K562 (cell line): ENCODE measurements around the gene ZNHIT1. TPM values are rescaled to one million over a fixed set of nuclear protein-coding genes. Genes with fewer than 3 reads are reported as not detected.

ENCODE experiments used
- ATAC-seq: fragments of 200-7000 bp; cut with Tn5 transposase; 3 replicates; pipeline ENCODE4 v1.9.1; 2020; ENCODE audit warnings: moderate library complexity
- BruUV-seq: library from RNA; stranded (reverse); fragments of 400-500 nt; replicated peaks from 2 replicates; lab custom pipeline; 2021; lab: Mats Ljungman, UMichigan
- CTCF ChIA-PET: fragments of 300-600 bp; formaldehyde crosslinking; extraction: SDS; loops from one replicate; lab custom pipeline; 2021; ENCODE audit warnings: low intra/inter-chr PET ratio; lab: Yijun Ruan, JAX
- POLR2A ChIA-PET: fragments of 300-600, 350-650 bp; sonication (Branson Sonifier 250); formaldehyde crosslinking; extraction: SDS; loops from one replicate; lab custom pipeline; 2021; ENCODE audit warnings: antibody characterized with exemption, inconsistent platforms; lab: Yijun Ruan, JAX
- DNase-seq, 4 experiments: peaks; one replicate each; pipeline versions ENCODE4 v3.0.0 to v3.0.0-alpha.2; 2011 to 2018; ENCODE audit warnings: low spot score in 3 of 4, mixed read lengths in 3 of 4; ENCODE audit errors: extremely low read depth in 1 of 4
- FAIRE-seq: peaks from 2 replicates; lab custom pipeline; 2011; peaks lifted over from hg19 to GRCh38; lab: Jason Lieb, UNC
- H2AFZ ChIP-seq: 2 replicates; pipeline ENCODE4 v1.6.0; 2011; ENCODE audit warnings: low read depth, low read length, control low read depth, inconsistent platforms
- H3K27ac ChIP-seq: fragments of 200-600 bp; 3 replicates; pipeline ENCODE4 v1.8.0; 2011; ENCODE audit warnings: low read depth, mild to moderate bottlenecking, control low read depth, inconsistent platforms, low read length, moderate library complexity, mixed read lengths; ENCODE audit errors: extremely low read depth
- H3K27me3 ChIP-seq, 2 experiments: fragments of 300-600 bp in 1 of 2; 2 replicates in 1 of 2; 3 replicates in 1 of 2; pipeline versions ENCODE4 v1.6.0 to v1.8.0; 2011; ENCODE audit warnings: inconsistent platforms in 2 of 2, low read length in 2 of 2, mild to moderate bottlenecking in 1 of 2, mixed read lengths in 1 of 2, moderate library complexity in 1 of 2; ENCODE audit not compliant: control insufficient read depth in 2 of 2, insufficient read depth in 2 of 2
- H3K36me3 ChIP-seq: fragments of 300-600 bp; 3 replicates; pipeline ENCODE4 v1.8.0; 2011; ENCODE audit warnings: mild to moderate bottlenecking, low read length, inconsistent platforms; ENCODE audit not compliant: control insufficient read depth, insufficient read depth
- H3K4me1 ChIP-seq, 2 experiments: fragments of 200-600 bp in 1 of 2; replicated peaks in 1 of 2; 2 replicates in 1 of 2; 3 replicates in 1 of 2; pipeline versions ENCODE4 v1.5.1 to v1.8.0; 2011; ENCODE audit warnings: inconsistent platforms in 2 of 2, low read length in 2 of 2, mild to moderate bottlenecking in 1 of 2, mixed read lengths in 1 of 2, moderate library complexity in 1 of 2; ENCODE audit not compliant: control insufficient read depth in 2 of 2, insufficient read depth in 2 of 2
- H3K4me2 ChIP-seq: 2 replicates; pipeline ENCODE4 v1.6.1; 2011; ENCODE audit warnings: low read length, control low read depth, inconsistent platforms, mixed read lengths; ENCODE audit not compliant: insufficient read depth
- H3K4me3 ChIP-seq: fragments of 200-600 bp; sonication (generic), shearing (Covaris generic); 2 replicates; pipeline ENCODE4 v1.5.1; 2016; ENCODE audit warnings: control low read depth, inconsistent platforms
- H3K79me2 ChIP-seq: fragments of 200-600 bp; 3 replicates; pipeline ENCODE4 v1.8.0; 2011; ENCODE audit warnings: low read length, inconsistent platforms; ENCODE audit not compliant: control insufficient read depth, insufficient read depth
- H3K9ac ChIP-seq, 2 experiments: 2 replicates each; pipeline versions ENCODE4 v1.6.0 to v1.6.1; 2011; ENCODE audit warnings: low read depth in 2 of 2, low read length in 2 of 2, control low read depth in 1 of 2, inconsistent platforms in 1 of 2, mild to moderate bottlenecking in 1 of 2, mixed read lengths in 1 of 2; ENCODE audit not compliant: insufficient read depth in 1 of 2
- H3K9me1 ChIP-seq: one replicate; pipeline ENCODE4 v1.6.0; 2011; ENCODE audit warnings: inconsistent platforms, mild to moderate bottlenecking, low read length, moderate library complexity; ENCODE audit not compliant: control insufficient read depth, insufficient read depth
- H3K9me3 ChIP-seq: replicated peaks from 2 replicates; pipeline ENCODE4 v1.5.1; 2011; ENCODE audit warnings: low read depth, low read length, inconsistent platforms; ENCODE audit not compliant: control insufficient read depth, insufficient read depth
- H4K20me1 ChIP-seq: replicated peaks from 2 replicates; pipeline ENCODE4 v1.6.1; 2011; ENCODE audit warnings: low read length, inconsistent platforms, mixed read lengths; ENCODE audit not compliant: control insufficient read depth, insufficient read depth
- CXXC5 ChIP-seq: fragments of 250-450 bp; sonication (Bioruptor Pico); IDR thresholded peaks from 2 replicates; pipeline ENCODE4 v1.8.0; 2022; ENCODE audit warnings: inconsistent platforms, mild to moderate bottlenecking, moderate library complexity
- PCBP2 ChIP-seq: fragments of 200-400 bp; formaldehyde crosslinking; IDR thresholded peaks from 2 replicates; pipeline ENCODE4 v1.6.1; 2018; ENCODE audit warnings: low read length, low read depth, mild to moderate bottlenecking, moderate library complexity; ENCODE audit not compliant: poor library complexity, severe bottlenecking
- SAP30 ChIP-seq: fragments of 200-600 bp; sonication (generic); IDR thresholded peaks from 2 replicates; pipeline ENCODE4 v1.6.1; 2012; ENCODE audit warnings: borderline replicate concordance, low read depth, mild to moderate bottlenecking, moderate library complexity, low read length, control low read depth, inconsistent platforms; ENCODE audit not compliant: insufficient read depth, poor library complexity, severe bottlenecking
- WHSC1 ChIP-seq: IDR thresholded peaks from one replicate; pipeline ENCODE4 v1.6.1; 2012; ENCODE audit warnings: low read length, control low read depth, inconsistent platforms
- XRCC4 ChIP-seq: IDR thresholded peaks from one replicate; pipeline ENCODE4 v1.6.1; 2011; ENCODE audit not compliant: insufficient read depth, insufficient read length; ENCODE audit errors: extremely low read depth
- ZNF212 ChIP-seq: fragments of 450-650 bp; formaldehyde crosslinking; IDR thresholded peaks from 2 replicates; pipeline ENCODE4 v1.4.0; 2020; ENCODE audit warnings: mild to moderate bottlenecking
- ZNF282 ChIP-seq: sonication (generic); formaldehyde crosslinking; IDR thresholded peaks from 2 replicates; pipeline ENCODE4 v1.8.1; 2023; ENCODE audit warnings: missing genetic modification reagents
- ZNF561 ChIP-seq: fragments of 450-650 bp; formaldehyde crosslinking; conservative IDR thresholded peaks from 2 replicates; pipeline ENCODE4 v1.4.0; 2020; ENCODE audit warnings: mild to moderate bottlenecking, moderate library complexity
- WGBS: fragments of 100-300 bp; shearing (Covaris generic); methylation state at CpG from one replicate; pipeline ENCODE4 v1.1.6; 2016; ENCODE audit warnings: low coverage, mixed read lengths; ENCODE audit not compliant: insufficient coverage; ENCODE audit errors: missing lambda C conversion rate; 5-methylcytosine and 5-hydroxymethylcytosine counted together
- in situ Hi-C: fragments of 300-500 bp; cut with MboI; formaldehyde crosslinking; loops from 4 replicates; pipeline ENCODE4 v1.15.0; 2018; ENCODE audit warnings: inconsistent platforms, mixed read lengths
- intact Hi-C: fragments of 100-400 bp; cut with micrococcal nuclease; formaldehyde crosslinking; loops from 2 replicates; pipeline ENCODE4 v1.14.2; 2022
- polyA plus RNA-seq, 8 experiments: library from polyadenylated mRNA; depleted of rRNA in 4 of 8; stranded (reverse) in 5 of 8; unstranded in 3 of 8; fragments of >200 nt; fragmentation: Nextera tagmentation in 2 of 8; fragmentation: Illumina TruSeq in 1 of 8; extraction: Ambion mirVana in 2 of 8; extraction: Trizol in 1 of 8; gene quantifications; 2 replicates each; pipeline versions ENCODE4 v1.2.1 to v1.2.3, GENCODE V29; 2011 to 2014; ENCODE audit warnings: inconsistent platforms in 1 of 8, missing spikeins in 1 of 8
- total RNA-seq, 7 experiments: library from RNA; depleted of rRNA in 6 of 7; stranded (reverse); fragments of >200 nt in 6 of 7; fragmentation: Illumina TruSeq in 2 of 7; extraction: Trizol in 2 of 7; gene quantifications; 2 replicates each; pipeline versions ENCODE4 v1.2.1 to v1.2.3, GENCODE V29; 2011 to 2021; ENCODE audit warnings: low replicate concordance in 1 of 7
- TF ChIP-seq, protein P1 (sequence below): fragments of 450-650 bp; formaldehyde crosslinking; IDR thresholded peaks from 2 replicates; pipeline ENCODE4 v1.4.0; 2020; ENCODE audit warnings: mild to moderate bottlenecking, moderate library complexity
- TF ChIP-seq, protein P2 (sequence below), 2 experiments: fragments of 200-800 bp in 1 of 2; sonication (Bioruptor generic) in 1 of 2; sonication (generic) in 1 of 2; formaldehyde crosslinking in 1 of 2; IDR thresholded peaks in 1 of 2; conservative IDR thresholded peaks in 1 of 2; 2 replicates each; pipeline versions ENCODE4 v1.5.0 to v1.6.1; 2016 to 2020; ENCODE audit warnings: missing compliant biosample characterization in 1 of 2, missing genetic modification characterization in 1 of 2, missing genetic modification reagents in 1 of 2
- TF ChIP-seq, protein P3 (sequence below): fragments of 450-650 bp; formaldehyde crosslinking; IDR thresholded peaks from 2 replicates; pipeline ENCODE4 v1.4.0; 2020; ENCODE audit warnings: mild to moderate bottlenecking, moderate library complexity
- TF ChIP-seq, protein P4 (sequence below): fragments of 450-650 bp; IDR thresholded peaks from 2 replicates; pipeline ENCODE4 v1.6.1; 2016; ENCODE audit warnings: antibody characterized with exemption

Gene ZNHIT1
- total and polyA plus RNA-seq, 9 of the 15 experiments (the other 6 are each of a cell fraction or from before 2014, with no cell fraction given) = 6.4 to 162 (median 70.1) TPM

DNA sequence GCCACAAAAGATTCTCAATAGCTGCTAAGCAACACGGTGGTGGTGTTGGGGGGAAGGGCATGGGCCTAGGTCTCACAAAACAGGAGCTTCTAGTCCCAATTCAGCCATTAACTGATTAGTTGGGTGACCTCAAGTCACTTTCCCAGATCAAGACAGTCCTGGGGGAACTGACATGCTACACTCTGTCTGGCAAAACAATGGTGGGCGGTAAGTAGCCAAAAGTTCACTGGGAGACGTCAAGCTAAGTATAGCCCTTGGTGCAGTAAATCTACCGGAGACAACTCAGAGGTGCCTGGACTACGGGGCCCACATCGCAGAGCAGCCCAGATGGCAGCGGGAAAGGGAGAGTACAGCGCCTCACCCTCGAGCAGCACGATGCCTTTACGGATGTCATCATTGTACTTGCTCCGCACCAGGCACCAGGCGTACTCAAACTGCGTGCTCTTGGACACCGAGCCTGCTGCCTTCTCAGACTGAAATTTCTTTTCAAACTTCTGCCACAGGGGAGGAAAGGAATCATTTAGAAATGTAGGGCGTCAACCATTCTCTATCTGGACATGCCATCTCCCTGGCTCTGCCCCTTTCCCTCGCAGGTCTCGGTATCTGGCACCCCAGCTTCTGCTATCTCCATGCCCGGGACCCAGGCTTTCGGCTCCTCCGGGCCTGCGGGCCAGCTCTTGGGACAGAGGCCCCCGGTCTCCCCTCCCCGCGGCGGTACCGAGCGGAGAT, 25.8 kb downstream of the ZNHIT1 start:
- Histone ChIP-seq H3K9me3 (peaks cover 8% of the 10 kb centered on the region), H3K9ac (peak overlapping the region; percentile 94 to 98), H4K20me1 (peaks cover 7% of the 10 kb centered on the region; the same call in 1 of the 2 replicates), H3K27ac (peak overlapping the region; percentile 93), H3K4me1 (peaks cover 19 to 62% of the 10 kb centered on the region in 2 experiments; a peak in 4 of 5 replicates), H2AFZ (peak overlapping the region; percentile 91), H3K36me3 (peaks cover 53% of the 10 kb centered on the region), H3K9me1 (no peaks in the 10 kb centered on the region), H3K27me3 (no peaks in the 10 kb centered on the region), H3K79me2 (peaks cover 52% of the 10 kb centered on the region), H3K4me3 (peak overlapping the region; percentile 69), H3K4me2 (peak overlapping the region; percentile 100)
- WGBS = 9% methylated on average over 25 of the region's 28 CpGs
- intact Hi-C loops (no loop called here), in situ Hi-C loops (no loop called here)
- FAIRE-seq (peak; percentile 75), ATAC-seq (peak; percentile 1), DNase-seq (peak in 3 of 4 experiments; percentile 85 to 89 (median 88))
- BruUV-seq = no TSS peak
- ChIA-PET CTCF (interaction anchor here (0.6 to 0.9 kb wide), 3 partner anchors 13 to 188 kb away, joined by 3 to 6 read pairs (median 3); no protein-coding TSS in a partner anchor), POLR2A (interaction anchor here (1.1 to 1.8 kb wide), 6 partner anchors 9 to 26 kb away, joined by 3 to 22 read pairs (median 6); partner anchors contain the start of genes PLOD3 and ZNHIT1)
- TF ChIP-seq WHSC1 (no peak), XRCC4 (no peak), SAP30 (no peak), ZNF212 (CRISPR knock-in tag) (no peak), PCBP2 (no peak), ZNF561 (CRISPR knock-in tag) (no peak), ZNF282 (CRISPR knock-in tag) (no peak), CXXC5 (CRISPR knock-in tag) (0 out of 2 replicates have a peak, but pooled peaks have one; percentile 69)
- TF ChIP-seq, protein P1, sequence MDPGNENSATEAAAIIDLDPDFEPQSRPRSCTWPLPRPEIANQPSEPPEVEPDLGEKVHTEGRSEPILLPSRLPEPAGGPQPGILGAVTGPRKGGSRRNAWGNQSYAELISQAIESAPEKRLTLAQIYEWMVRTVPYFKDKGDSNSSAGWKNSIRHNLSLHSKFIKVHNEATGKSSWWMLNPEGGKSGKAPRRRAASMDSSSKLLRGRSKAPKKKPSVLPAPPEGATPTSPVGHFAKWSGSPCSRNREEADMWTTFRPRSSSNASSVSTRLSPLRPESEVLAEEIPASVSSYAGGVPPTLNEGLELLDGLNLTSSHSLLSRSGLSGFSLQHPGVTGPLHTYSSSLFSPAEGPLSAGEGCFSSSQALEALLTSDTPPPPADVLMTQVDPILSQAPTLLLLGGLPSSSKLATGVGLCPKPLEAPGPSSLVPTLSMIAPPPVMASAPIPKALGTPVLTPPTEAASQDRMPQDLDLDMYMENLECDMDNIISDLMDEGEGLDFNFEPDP (CRISPR knock-in tag) = no peak
- TF ChIP-seq, protein P2, sequence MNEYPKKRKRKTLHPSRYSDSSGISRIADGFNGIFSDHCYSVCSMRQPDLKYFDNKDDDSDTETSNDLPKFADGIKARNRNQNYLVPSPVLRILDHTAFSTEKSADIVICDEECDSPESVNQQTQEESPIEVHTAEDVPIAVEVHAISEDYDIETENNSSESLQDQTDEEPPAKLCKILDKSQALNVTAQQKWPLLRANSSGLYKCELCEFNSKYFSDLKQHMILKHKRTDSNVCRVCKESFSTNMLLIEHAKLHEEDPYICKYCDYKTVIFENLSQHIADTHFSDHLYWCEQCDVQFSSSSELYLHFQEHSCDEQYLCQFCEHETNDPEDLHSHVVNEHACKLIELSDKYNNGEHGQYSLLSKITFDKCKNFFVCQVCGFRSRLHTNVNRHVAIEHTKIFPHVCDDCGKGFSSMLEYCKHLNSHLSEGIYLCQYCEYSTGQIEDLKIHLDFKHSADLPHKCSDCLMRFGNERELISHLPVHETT (CRISPR knock-in tag; conservative IDR thresholded peaks at IDR 0.05 in 1 of 2, IDR thresholded peaks at IDR 0.05 in 1 of 2) = no peak
- TF ChIP-seq, protein P3, sequence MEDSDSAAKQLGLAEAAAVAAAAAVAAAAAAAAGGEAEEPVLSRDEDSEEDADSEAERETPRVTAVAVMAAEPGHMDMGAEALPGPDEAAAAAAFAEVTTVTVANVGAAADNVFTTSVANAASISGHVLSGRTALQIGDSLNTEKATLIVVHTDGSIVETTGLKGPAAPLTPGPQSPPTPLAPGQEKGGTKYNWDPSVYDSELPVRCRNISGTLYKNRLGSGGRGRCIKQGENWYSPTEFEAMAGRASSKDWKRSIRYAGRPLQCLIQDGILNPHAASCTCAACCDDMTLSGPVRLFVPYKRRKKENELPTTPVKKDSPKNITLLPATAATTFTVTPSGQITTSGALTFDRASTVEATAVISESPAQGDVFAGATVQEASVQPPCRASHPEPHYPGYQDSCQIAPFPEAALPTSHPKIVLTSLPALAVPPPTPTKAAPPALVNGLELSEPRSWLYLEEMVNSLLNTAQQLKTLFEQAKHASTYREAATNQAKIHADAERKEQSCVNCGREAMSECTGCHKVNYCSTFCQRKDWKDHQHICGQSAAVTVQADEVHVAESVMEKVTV (CRISPR knock-in tag) = peak; percentile 59
- TF ChIP-seq, protein P4, sequence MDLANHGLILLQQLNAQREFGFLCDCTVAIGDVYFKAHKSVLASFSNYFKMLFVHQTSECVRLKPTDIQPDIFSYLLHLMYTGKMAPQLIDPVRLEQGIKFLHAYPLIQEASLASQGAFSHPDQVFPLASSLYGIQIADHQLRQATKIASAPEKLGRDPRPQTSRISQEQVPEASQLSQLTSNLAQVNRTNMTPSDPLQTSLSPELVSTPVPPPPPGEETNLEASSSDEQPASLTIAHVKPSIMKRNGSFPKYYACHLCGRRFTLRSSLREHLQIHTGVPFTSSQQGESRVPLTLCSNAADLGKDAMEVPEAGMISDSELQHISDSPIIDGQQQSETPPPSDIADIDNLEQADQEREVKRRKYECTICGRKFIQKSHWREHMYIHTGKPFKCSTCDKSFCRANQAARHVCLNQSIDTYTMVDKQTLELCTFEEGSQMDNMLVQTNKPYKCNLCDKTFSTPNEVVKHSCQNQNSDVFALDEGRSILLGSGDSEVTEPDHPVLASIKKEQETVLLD = 0 out of 2 replicates have a peak, but pooled peaks have one; percentile 40
